GM21515 (cell line): Measurements from ENCODE around the gene TOMM70.
"Not testable (repeated sequence)": the region's sequence is repeated elsewhere in the genome, so short reads cannot be mapped to it uniquely, and the experiment has no call there.

ENCODE experiments used
- ATAC-seq: cut with Tn5 transposase; IDR thresholded peaks from one replicate; pipeline ENCODE4 v1.9.1; 2021; ENCODE audit not compliant: unreplicated experiment

Gene TOMM70

DNA sequence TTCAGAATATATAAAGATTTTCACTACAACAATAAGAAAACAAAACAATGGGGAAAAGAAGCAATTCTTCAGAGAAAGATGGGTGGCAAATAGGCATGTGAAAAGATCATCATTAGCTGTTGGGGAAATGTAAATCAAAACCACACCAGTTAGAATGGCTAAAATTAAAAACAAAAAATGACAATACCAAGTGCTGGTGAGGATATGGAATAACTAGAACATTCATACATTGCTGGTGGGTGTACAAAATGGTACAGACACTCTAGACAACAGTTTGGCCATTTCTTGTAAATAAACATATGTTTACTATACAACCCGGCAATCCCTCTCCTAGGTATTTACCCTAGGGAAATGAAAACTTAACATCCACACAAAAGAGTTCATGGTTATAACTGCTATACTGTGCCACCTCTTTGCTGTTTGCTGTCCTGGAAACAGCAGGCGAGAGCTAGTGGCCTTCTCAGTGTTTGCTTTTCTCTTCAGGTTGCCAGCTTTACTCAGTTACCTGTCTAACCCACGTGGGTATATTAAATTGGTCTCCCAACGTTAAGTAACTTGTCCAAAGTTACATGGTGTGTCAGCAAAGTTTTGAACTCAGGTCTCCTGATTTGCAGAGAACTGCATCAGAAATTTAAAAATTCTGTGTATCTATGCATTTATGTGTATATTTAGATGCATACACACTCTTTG is 70.9 kb downstream of the TOMM70 start:
- ATAC-seq: no peak

GRCh38 chr3:100327377-100327776 is 73.5 kb downstream of the TOMM70 start:
- not testable (repeated sequence) for ATAC-seq

DNA sequence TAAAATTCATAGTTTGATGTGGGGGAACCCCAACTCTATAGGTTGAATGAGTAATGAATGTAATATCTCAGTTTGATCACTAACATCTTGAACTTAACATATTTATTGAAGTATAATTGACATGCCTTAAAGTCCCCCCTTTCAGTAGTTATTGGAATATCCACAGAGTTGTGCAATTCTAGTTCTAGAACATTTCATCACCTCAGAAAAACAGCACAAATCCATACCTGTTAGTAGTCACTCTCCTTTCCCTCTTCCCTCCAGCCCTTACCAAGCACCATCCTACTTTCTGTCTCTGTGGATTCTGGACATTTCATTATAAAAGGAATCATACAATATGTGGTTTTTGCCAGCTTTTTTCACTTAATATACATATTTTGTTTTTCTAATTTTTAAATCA is 75.1 kb downstream of the TOMM70 start:
- no peak for ATAC-seq

GRCh38 chr3:100324044-100324443 is 76.8 kb downstream of the TOMM70 start:
- ATAC-seq: no peak

- no peak for ATAC-seq
Observed at GRCh38 chr3:100319951-100320350, 80.9 kb downstream of the TOMM70 start.

- ATAC-seq: peak; percentile 63
Observed at GRCh38 chr3:100317912-100318311, 83.0 kb downstream of the TOMM70 start.

DNA sequence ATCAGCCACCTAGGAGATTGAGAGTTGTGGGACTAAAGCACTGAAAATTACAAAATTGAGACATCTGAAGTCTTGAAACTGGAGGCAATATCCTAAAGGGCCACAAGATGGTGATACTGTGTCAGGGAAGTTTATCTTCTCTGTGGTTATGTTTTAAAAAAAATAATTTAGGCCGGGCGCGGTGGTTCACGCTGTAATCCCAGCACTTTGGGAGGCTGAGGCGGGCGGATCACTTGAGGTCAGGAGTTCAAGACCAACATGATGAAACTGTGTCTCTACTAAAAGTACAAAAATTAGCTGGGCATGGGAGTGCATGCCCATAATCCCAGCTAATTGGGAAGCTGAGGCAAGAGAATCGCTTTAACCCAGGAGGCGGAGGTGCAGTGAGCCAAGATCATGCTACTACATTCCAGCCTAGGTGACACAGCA is 84.2 kb downstream of the TOMM70 start:
- peak; percentile 79 for ATAC-seq
